H1 (cell line): ENCODE results near the gene DEDD2. TPM values are rescaled to one million over a fixed set of nuclear protein-coding genes. Genes with fewer than 3 reads are reported as not detected.

Source experiments
- CTCF ChIA-PET: fragments of 300-600 bp; sonication (Branson Sonifier 250); formaldehyde crosslinking; loops from one replicate; lab custom pipeline; 2021; ENCODE audit not compliant: partially characterized antibody; lab: Charles Lee
- POLR2A ChIA-PET: fragments of 300-600 bp; sonication (Branson Sonifier 250); formaldehyde crosslinking; loops from one replicate; lab custom pipeline; 2021; ENCODE audit warnings: inconsistent platforms; ENCODE audit not compliant: partially characterized antibody; lab: Charles Lee
- DNase-seq, 2 experiments: peaks; one replicate each; pipeline versions ENCODE4 v3.0.0 to v3.0.0-alpha.2; 2010 to 2022; ENCODE audit warnings: low spot score in 2 of 2, low read depth in 1 of 2, mixed read lengths in 1 of 2
- FAIRE-seq: peaks from 2 replicates; lab custom pipeline; 2011; peaks lifted over from hg19 to GRCh38; lab: Jason Lieb, UNC
- H2AFZ ChIP-seq: 2 replicates; pipeline ENCODE4 v1.8.1; 2012; ENCODE audit warnings: low read length, inconsistent platforms
- H2AK5ac ChIP-seq: 2 replicates; pipeline ENCODE4 v1.6.1; 2013; ENCODE audit warnings: low read depth, low read length
- H2BK120ac ChIP-seq: replicated peaks from 2 replicates; pipeline ENCODE3; 2013; ENCODE audit warnings: low read depth, low read length, inconsistent platforms
- H2BK12ac ChIP-seq: 2 replicates; pipeline ENCODE4 v1.6.1; 2013; ENCODE audit warnings: low read depth, low read length
- H2BK15ac ChIP-seq: 2 replicates; pipeline ENCODE4 v1.6.1; 2013; ENCODE audit warnings: low read length
- H2BK20ac ChIP-seq: 2 replicates; pipeline ENCODE4 v1.6.1; 2013; ENCODE audit warnings: low read length
- H2BK5ac ChIP-seq: 2 replicates; pipeline ENCODE4 v1.6.1; 2013; ENCODE audit warnings: low read depth, low read length
- H3K14ac ChIP-seq: 2 replicates; pipeline ENCODE4 v1.6.1; 2013; ENCODE audit warnings: inconsistent platforms; ENCODE audit not compliant: insufficient read length
- H3K18ac ChIP-seq: 2 replicates; pipeline ENCODE4 v1.6.1; 2013; ENCODE audit warnings: low read length; ENCODE audit errors: extremely low read depth
- H3K23ac ChIP-seq: 2 replicates; pipeline ENCODE4 v1.6.1; 2013; ENCODE audit warnings: inconsistent platforms; ENCODE audit not compliant: insufficient read length
- H3K23me2 ChIP-seq: 2 replicates; pipeline ENCODE4 v1.6.1; 2013; ENCODE audit warnings: low read depth, low read length
- H3K27ac ChIP-seq: 2 replicates; pipeline ENCODE4 v1.6.1; 2011; ENCODE audit warnings: low read depth, low read length, inconsistent platforms
- H3K27me3 ChIP-seq, 4 experiments: replicated peaks in 1 of 4; 1 replicate in 1 of 4; 2 replicates in 3 of 4; pipeline versions ENCODE4 v1.6.1 to v1.8.1; 2011 to 2013; ENCODE audit warnings: low read length in 3 of 4, mild to moderate bottlenecking in 3 of 4, inconsistent platforms in 2 of 4, mixed read lengths in 2 of 4, moderate library complexity in 1 of 4; ENCODE audit not compliant: control insufficient read depth in 3 of 4, insufficient read depth in 3 of 4; ENCODE audit errors: extremely low read depth in 1 of 4
- H3K36me3 ChIP-seq, 4 experiments: 2 replicates each; pipeline versions ENCODE4 v1.6.1 to v1.8.1; 2011 to 2013; ENCODE audit warnings: mild to moderate bottlenecking in 4 of 4, low read length in 3 of 4, moderate library complexity in 2 of 4, control low read depth in 1 of 4, inconsistent platforms in 1 of 4; ENCODE audit not compliant: insufficient read depth in 4 of 4, control insufficient read depth in 2 of 4
- H3K4ac ChIP-seq: replicated peaks from 2 replicates; pipeline ENCODE3; 2013; ENCODE audit warnings: low read length, low read depth, mixed read lengths, inconsistent platforms; ENCODE audit not compliant: insufficient read length
- H3K4me1 ChIP-seq, 4 experiments: replicated peaks in 1 of 4; 1 replicate in 1 of 4; 2 replicates in 3 of 4; pipeline versions ENCODE4 v1.6.1 to v1.8.1; 2011 to 2013; ENCODE audit warnings: low read length in 3 of 4, inconsistent platforms in 2 of 4, mixed read lengths in 1 of 4; ENCODE audit not compliant: insufficient read depth in 4 of 4, control insufficient read depth in 3 of 4
- H3K4me2 ChIP-seq, 2 experiments: 2 replicates each; pipeline versions ENCODE4 v1.6.1 to v1.8.1; 2011 to 2013; ENCODE audit warnings: low read depth in 2 of 2, low read length in 2 of 2, control low read depth in 1 of 2, inconsistent platforms in 1 of 2, mild to moderate bottlenecking in 1 of 2; ENCODE audit not compliant: insufficient read depth in 1 of 2
- H3K4me3 ChIP-seq, 4 experiments: fragments of 200-600, 300-600 bp in 1 of 4; sonication (generic), shearing (Covaris generic), sonication (Bioruptor Twin) in 1 of 4; 2 replicates each; pipeline versions ENCODE4 v1.5.1 to v1.8.1; 2011 to 2016; ENCODE audit warnings: low read length in 4 of 4, low read depth in 3 of 4, control low read depth in 2 of 4, inconsistent platforms in 2 of 4, mild to moderate bottlenecking in 2 of 4, mixed read lengths in 1 of 4, moderate library complexity in 1 of 4; ENCODE audit not compliant: insufficient read depth in 2 of 4; ENCODE audit errors: extremely low read depth in 1 of 4
- H3K56ac ChIP-seq: replicated peaks from 2 replicates; pipeline ENCODE3; 2013; ENCODE audit warnings: low read depth, mild to moderate bottlenecking, mixed read lengths, low read length, inconsistent platforms; ENCODE audit not compliant: insufficient read length
- H3K79me1 ChIP-seq: 2 replicates; pipeline ENCODE4 v1.6.1; 2013; ENCODE audit warnings: low read depth, low read length, control low read depth
- H3K79me2 ChIP-seq, 2 experiments: 2 replicates each; pipeline versions ENCODE4 v1.6.1 to v1.8.1; 2012 to 2013; ENCODE audit warnings: low read length in 2 of 2, mild to moderate bottlenecking in 2 of 2, inconsistent platforms in 1 of 2; ENCODE audit not compliant: insufficient read depth in 2 of 2, control insufficient read depth in 1 of 2
- H3K9ac ChIP-seq, 4 experiments: replicated peaks in 1 of 4; 1 replicate in 1 of 4; 2 replicates in 3 of 4; pipeline versions ENCODE4 v1.6.1 to v1.8.1; 2011 to 2013; ENCODE audit warnings: low read depth in 3 of 4, low read length in 3 of 4, control low read depth in 2 of 4, mild to moderate bottlenecking in 2 of 4, moderate library complexity in 2 of 4, inconsistent platforms in 1 of 4; ENCODE audit errors: extremely low read depth in 1 of 4
- H3K9me3 ChIP-seq, 2 experiments: 2 replicates each; pipeline versions ENCODE4 v1.6.1 to v1.8.1; 2012 to 2013; ENCODE audit warnings: mild to moderate bottlenecking in 2 of 2, moderate library complexity in 2 of 2, control low read depth in 1 of 2, inconsistent platforms in 1 of 2, low read depth in 1 of 2, low read length in 1 of 2, mixed read lengths in 1 of 2; ENCODE audit not compliant: insufficient read depth in 2 of 2
- H4K20me1 ChIP-seq, 2 experiments: replicated peaks in 1 of 2; 2 replicates each; pipeline versions ENCODE3 to v1.8.1; 2011 to 2013; ENCODE audit warnings: inconsistent platforms in 2 of 2, low read length in 2 of 2, mild to moderate bottlenecking in 1 of 2; ENCODE audit not compliant: insufficient read depth in 2 of 2, control insufficient read depth in 1 of 2
- H4K5ac ChIP-seq: 2 replicates; pipeline ENCODE4 v1.6.1; 2013; ENCODE audit warnings: low read length, low read depth, mixed read lengths, inconsistent platforms; ENCODE audit not compliant: insufficient read length
- H4K8ac ChIP-seq: 2 replicates; pipeline ENCODE4 v1.8.0; 2013; ENCODE audit warnings: mild to moderate bottlenecking, moderate library complexity, low read length, inconsistent platforms; ENCODE audit not compliant: insufficient read depth; ENCODE audit errors: extremely low read depth
- H4K91ac ChIP-seq: replicated peaks from 2 replicates; pipeline ENCODE3; 2013; ENCODE audit warnings: low read length, mixed read lengths, inconsistent platforms; ENCODE audit not compliant: insufficient read length
- EGR1 ChIP-seq: IDR thresholded peaks from 2 replicates; pipeline ENCODE4 v1.6.1; 2011; ENCODE audit warnings: low read depth, low read length, borderline replicate concordance
- SIRT6 ChIP-seq: IDR thresholded peaks from one replicate; pipeline ENCODE4 v1.7.1; 2012; ENCODE audit warnings: low read length, inconsistent platforms
- TAF7 ChIP-seq: optimal IDR thresholded peaks from 2 replicates; pipeline ENCODE3; 2011; ENCODE audit warnings: low read depth, mild to moderate bottlenecking, inconsistent platforms, low read length, moderate library complexity, borderline replicate concordance
- WGBS, 2 experiments: shearing (Covaris generic) in 1 of 2; methylation state at CpG; one replicate each; pipeline versions ENCODE4 v1.1.6 to v1.1.7; 2013 to 2015; ENCODE audit warnings: low lambda C conversion rate in 2 of 2, mixed read lengths in 2 of 2, inconsistent platforms in 1 of 2, low coverage in 1 of 2, missing lambda C conversion rate in 1 of 2; ENCODE audit not compliant: insufficient replicate concordance in 2 of 2, insufficient coverage in 1 of 2, insufficient read length in 1 of 2; ENCODE audit errors: extremely low coverage in 1 of 2, missing lambda C conversion rate in 1 of 2; 5-methylcytosine and 5-hydroxymethylcytosine counted together
- polyA plus RNA-seq, 7 experiments: library from polyadenylated mRNA; depleted of rRNA in 3 of 7; stranded (reverse) in 5 of 7; unstranded in 2 of 7; fragments of >200 nt in 5 of 7; fragments of 200-250 nt in 2 of 7; gene quantifications; 1 replicate in 5 of 7; 2 replicates in 1 of 7; 4 replicates in 1 of 7; pipeline versions ENCODE4 v1.2.1 to v1.2.3, GENCODE V29; 2011 to 2013; ENCODE audit warnings: missing spikeins in 2 of 7, mixed read lengths in 2 of 7
- total RNA-seq: library from RNA; stranded (reverse); fragmentation: NEBNext Ultra II Directional; extraction: Animal tissue kit (Norgen Biotek cat#: 25700); gene quantifications from 2 replicates; pipeline ENCODE4 v1.2.1, GENCODE V29; 2021

Gene DEDD2
- total and polyA plus RNA-seq, 2 of the 8 experiments (the other 6 are each of a cell fraction or from before 2014, with no cell fraction given) = 37.8 to 65.0 TPM

- no peak for DNase-seq
- no peaks in the 10 kb centered on the region for H3K23me2 ChIP-seq
- no peak overlapping the region for H4K8ac ChIP-seq
- H3K9me3 ChIP-seq = no peaks in the 10 kb centered on the region
- H2BK15ac ChIP-seq = no peak overlapping the region
- H3K79me2 ChIP-seq = no peaks in the 10 kb centered on the region
- 0 out of 2 replicates have a peak overlapping the region, but pooled peaks have one; percentile 65 for H2AK5ac ChIP-seq
- H2BK120ac ChIP-seq = no peak overlapping the region
- H3K27me3 ChIP-seq = peaks cover 0 to 4% (median 3%) of the 10 kb centered on the region in 4 experiments; a peak in 4 of 7 replicates
- H4K91ac ChIP-seq = no peak overlapping the region
- no peaks in the 10 kb centered on the region for H4K20me1 ChIP-seq
- no peaks in the 10 kb centered on the region for H3K36me3 ChIP-seq
- POLR2A ChIA-PET = interaction anchor here (0.7 to 1.9 kb wide), 2 partner anchors 16 to 70 kb away, joined by 3 to 8 read pairs; no protein-coding TSS in a partner anchor
- no peaks in the 10 kb centered on the region for H3K79me1 ChIP-seq
- H3K4ac ChIP-seq = no peak overlapping the region
- no peak for TF ChIP-seq EGR1
- TF ChIP-seq SIRT6 = no peak
- TF ChIP-seq TAF7 = no peak
- no peak overlapping the region for H3K56ac ChIP-seq
- H3K4me1 ChIP-seq = peaks cover 0 to 8% (median 5%) of the 10 kb centered on the region in 4 experiments; a peak in 6 of 7 replicates
- no peak overlapping the region for H3K18ac ChIP-seq
- no peak for FAIRE-seq
- CTCF ChIA-PET = interaction anchor here (1.1 to 2.4 kb wide), 7 partner anchors 9 to 51 kb away, joined by 4 to 10 read pairs (median 7); partner anchors contain the start of gene POU2F2
- H3K14ac ChIP-seq = no peak overlapping the region
- H3K9ac ChIP-seq = no peak overlapping the region
- H4K5ac ChIP-seq = no peak overlapping the region
- no peak overlapping the region for H3K27ac ChIP-seq
- H2BK5ac ChIP-seq = no peak overlapping the region
- H3K23ac ChIP-seq = no peak overlapping the region
- no peak overlapping the region for H3K4me3 ChIP-seq
- no peak overlapping the region for H2BK20ac ChIP-seq
- no peak overlapping the region for H2AFZ ChIP-seq
- no peak overlapping the region for H3K4me2 ChIP-seq
- H2BK12ac ChIP-seq = 0 out of 2 replicates have a peak overlapping the region, but pooled peaks have one; percentile 39
- WGBS, 2 experiments = 89% methylated on average over 7 of the region's 7 CpGs; no CpG with 5 or more reads in 1 of the 2 experiments
Observed at GRCh38 chr19:42159942-42160341, 57.5 kb downstream of the DEDD2 start.
